ENCODE results near the gene GRXCR2.

DNA sequence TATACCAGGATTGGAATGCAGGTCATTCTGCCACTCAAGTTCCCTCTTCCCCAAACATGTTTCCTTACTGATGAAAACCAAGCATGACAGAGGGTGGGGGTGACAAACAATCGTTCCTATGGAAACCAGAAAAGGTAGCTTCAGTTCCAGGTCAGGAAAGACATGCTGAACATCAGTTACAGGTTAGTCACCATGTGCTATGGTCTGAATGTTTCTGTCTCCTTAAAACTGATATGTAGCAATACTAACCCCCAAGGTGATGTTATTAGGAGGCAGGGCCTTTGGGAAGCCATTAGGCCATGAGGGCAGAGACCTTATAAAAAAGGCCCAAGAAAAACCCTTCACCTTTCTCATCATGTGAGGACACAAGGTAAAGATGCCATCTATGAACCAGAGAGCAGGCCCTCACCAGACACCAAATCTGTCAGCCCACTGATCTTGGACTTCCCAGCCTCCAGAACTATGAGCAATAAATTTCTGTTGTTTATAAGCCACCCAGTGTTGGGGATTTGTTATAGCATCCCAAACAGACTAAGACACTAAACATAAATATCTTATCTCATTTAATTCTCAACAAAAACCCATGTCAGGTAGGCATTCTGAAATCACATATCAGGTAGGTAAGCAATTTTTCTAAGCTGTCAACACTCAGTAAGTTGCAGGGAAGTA is 47.9 kb upstream of the GRXCR2 start:
- TF ChIP-seq, protein P1, sequence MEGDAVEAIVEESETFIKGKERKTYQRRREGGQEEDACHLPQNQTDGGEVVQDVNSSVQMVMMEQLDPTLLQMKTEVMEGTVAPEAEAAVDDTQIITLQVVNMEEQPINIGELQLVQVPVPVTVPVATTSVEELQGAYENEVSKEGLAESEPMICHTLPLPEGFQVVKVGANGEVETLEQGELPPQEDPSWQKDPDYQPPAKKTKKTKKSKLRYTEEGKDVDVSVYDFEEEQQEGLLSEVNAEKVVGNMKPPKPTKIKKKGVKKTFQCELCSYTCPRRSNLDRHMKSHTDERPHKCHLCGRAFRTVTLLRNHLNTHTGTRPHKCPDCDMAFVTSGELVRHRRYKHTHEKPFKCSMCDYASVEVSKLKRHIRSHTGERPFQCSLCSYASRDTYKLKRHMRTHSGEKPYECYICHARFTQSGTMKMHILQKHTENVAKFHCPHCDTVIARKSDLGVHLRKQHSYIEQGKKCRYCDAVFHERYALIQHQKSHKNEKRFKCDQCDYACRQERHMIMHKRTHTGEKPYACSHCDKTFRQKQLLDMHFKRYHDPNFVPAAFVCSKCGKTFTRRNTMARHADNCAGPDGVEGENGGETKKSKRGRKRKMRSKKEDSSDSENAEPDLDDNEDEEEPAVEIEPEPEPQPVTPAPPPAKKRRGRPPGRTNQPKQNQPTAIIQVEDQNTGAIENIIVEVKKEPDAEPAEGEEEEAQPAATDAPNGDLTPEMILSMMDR (conservative IDR thresholded peaks at IDR 0.05; ENCODE audit: low read length): no peak
- TF ChIP-seq EZH2phosphoT487 (IDR thresholded peaks at IDR 0.05; ENCODE audit: borderline replicate concordance): no peak
